GM12891 (cell line): ENCODE results near the gene MYDGF.

Source experiments
- POLR2AphosphoS5 ChIP-seq: IDR thresholded peaks from 2 replicates; pipeline ENCODE4 v1.6.1; 2011; ENCODE audit warnings: low read depth, low read length, control low read depth
- SPI1 ChIP-seq: IDR thresholded peaks from 2 replicates; pipeline ENCODE4 v1.6.1; 2011; ENCODE audit warnings: low read depth, low read length, control low read depth
- TAF1 ChIP-seq: IDR thresholded peaks from 2 replicates; pipeline ENCODE4 v1.6.1; 2011; ENCODE audit warnings: low read depth, low read length, control low read depth

DNA sequence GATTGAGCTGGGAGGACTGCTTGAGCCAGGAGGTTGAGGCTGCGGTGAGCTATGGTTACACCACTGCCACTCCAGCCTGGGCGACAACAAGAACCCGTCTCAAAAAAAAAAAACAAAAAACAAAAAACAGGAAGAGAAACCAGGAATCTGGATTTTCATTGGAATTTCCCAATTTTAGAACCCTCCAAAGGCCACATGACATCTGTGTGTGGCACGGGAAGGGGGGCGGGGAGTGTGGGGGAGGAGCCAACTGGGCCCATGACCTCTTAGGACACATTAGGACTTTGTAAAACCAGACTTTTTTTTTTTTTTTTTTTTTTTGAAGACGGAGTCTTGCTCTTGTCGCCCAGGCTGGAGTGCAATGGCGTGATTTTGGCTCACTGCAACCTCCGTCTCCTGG lies 21.2 kb upstream of the MYDGF start:
- TF ChIP-seq SPI1 (no peak), TAF1 (no peak), POLR2AphosphoS5 (no peak)
